Stimulated activated CD8-positive, alpha-beta memory T cell treated with anti-CD3 and anti-CD28 coated beads, Interleukin-15, amount 100 ng/mL, for 24 hours (primary cell): ENCODE results near the gene C17orf100.

Source experiments
- DNase-seq: peaks from one replicate; pipeline ENCODE4 v3.0.0-alpha.2; 2020; ENCODE audit warnings: low read depth

The C17orf100 gene

DNA sequence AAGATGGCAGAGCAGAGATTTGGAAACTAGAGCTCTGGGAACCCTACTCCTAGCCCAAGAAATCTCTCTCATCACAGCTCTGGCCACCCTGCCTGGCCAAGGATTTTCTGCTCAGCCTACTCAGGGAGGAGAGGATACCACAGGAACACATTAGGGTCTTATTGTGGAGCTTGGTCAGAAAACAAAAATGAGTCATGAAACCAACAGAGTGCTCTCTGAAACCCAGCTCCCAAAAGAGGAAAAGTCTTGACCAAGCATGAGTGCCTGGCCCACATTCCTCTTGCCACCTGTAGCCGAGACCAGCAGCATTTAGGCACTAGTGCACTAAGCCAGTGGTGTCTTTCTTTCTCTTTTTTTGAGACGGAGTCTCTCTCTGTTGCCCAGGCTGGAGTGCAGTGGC is 43.5 kb downstream of the C17orf100 start:
- DNase-seq: no peak

GRCh38 chr17:6695565-6695964 is 44.0 kb downstream of the C17orf100 start:
- no peak for DNase-seq

- DNase-seq: no peak
These were observed 45.3 kb downstream of the C17orf100 start for GRCh38 chr17:6696906-6697305.

DNA sequence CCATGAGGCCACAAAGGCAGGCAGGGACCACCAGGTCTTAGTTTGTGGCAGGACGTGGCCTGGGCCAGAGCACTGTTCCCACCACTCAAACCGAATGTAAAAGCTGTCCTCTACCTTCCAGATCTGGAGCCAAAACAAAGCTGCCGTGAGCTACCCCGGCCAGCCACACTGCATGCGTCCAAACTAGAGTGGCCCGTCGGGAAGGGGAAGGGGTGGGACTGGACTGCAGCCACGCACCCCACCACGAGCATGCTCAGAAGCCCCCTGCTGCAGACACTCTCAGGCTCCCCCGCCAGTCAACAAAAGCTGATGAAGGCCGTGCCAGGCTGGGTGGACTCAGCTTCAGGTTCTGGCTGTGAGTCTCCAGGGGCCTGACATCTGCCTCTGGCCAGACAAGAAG is 46.4 kb downstream of the C17orf100 start:
- DNase-seq: no peak

GRCh38 chr17:6699997-6700947 is 48.7 kb downstream of the C17orf100 start:
- DNase-seq: no peak

- no peak for DNase-seq
These were observed 49.4 kb downstream of the C17orf100 start for GRCh38 chr17:6700948-6701307.

GRCh38 chr17:6701719-6702118 is 50.2 kb downstream of the C17orf100 start:
- peak; percentile 26 for DNase-seq

- DNase-seq: no peak
These were observed 51.1 kb downstream of the C17orf100 start for GRCh38 chr17:6702567-6703215.
